ENCODE measurements around the gene EMX1. TPM values are rescaled to one million over a fixed set of nuclear protein-coding genes. Genes with fewer than 3 reads are reported as not detected.

Gene EMX1
- total and polyA plus RNA-seq, 4 experiments from 2014 or later: not detected

GRCh38 chr2:72961853-72962468, 44.6 kb downstream of the EMX1 start:
- no peaks in the 10 kb centered on the region for H3K4me1 ChIP-seq (ENCODE audit: insufficient read depth, low read length)
- Mint-ChIP-seq H3K27ac (no peak overlapping the region), H3K27me3 (no peaks in the 10 kb centered on the region), H3K4me1 (peaks cover 0 to 3% (median 0%) of the 10 kb centered on the region in 4 donors), H3K36me3 (no peaks in the 10 kb centered on the region), H3K9me3 (no peaks in the 10 kb centered on the region), H3K4me3 (no peak overlapping the region)
- no peaks in the 10 kb centered on the region for H3K9me3 ChIP-seq (ENCODE audit: control insufficient read depth in 1 of 2, low read length in 2 of 2)
- DNase-seq: no peak
- H3K36me3 ChIP-seq (ENCODE audit: insufficient read depth, low read length): no peaks in the 10 kb centered on the region
- no peak overlapping the region for H3K4me3 ChIP-seq (ENCODE audit: low read length in 2 of 2)
- CTCF ChIA-PET (ENCODE audit: partially characterized antibody): no interaction called here
- intact Hi-C loops (cut with micrococcal nuclease): no loop called here
- no peak overlapping the region for H3K27ac ChIP-seq (ENCODE audit: low read depth, low read length)
- POLR2A ChIA-PET (ENCODE audit: partially characterized antibody): no interaction called here
- H3K27me3 ChIP-seq (ENCODE audit: insufficient read depth, low read length): no peaks in the 10 kb centered on the region

GRCh38 chr2:72962911-72963310, 45.6 kb downstream of the EMX1 start:
- H3K27ac Mint-ChIP-seq: no peak overlapping the region
- no peak for DNase-seq
- no peak overlapping the region for H3K27ac ChIP-seq (ENCODE audit: low read depth, low read length)
- H3K4me3 ChIP-seq (ENCODE audit: low read length in 2 of 2): no peak overlapping the region
- H3K36me3 ChIP-seq (ENCODE audit: insufficient read depth, low read length): no peaks in the 10 kb centered on the region
- H3K27me3 Mint-ChIP-seq: no peaks in the 10 kb centered on the region
- H3K9me3 ChIP-seq (ENCODE audit: control insufficient read depth in 1 of 2, low read length in 2 of 2): no peaks in the 10 kb centered on the region
- no peaks in the 10 kb centered on the region for H3K9me3 Mint-ChIP-seq
- ChIA-PET POLR2A (ENCODE audit: partially characterized antibody) (no interaction called here), CTCF (ENCODE audit: partially characterized antibody) (no interaction called here)
- intact Hi-C loops (cut with micrococcal nuclease): no loop called here
- H3K36me3 Mint-ChIP-seq: no peaks in the 10 kb centered on the region
- no peaks in the 10 kb centered on the region for H3K4me1 Mint-ChIP-seq
- no peaks in the 10 kb centered on the region for H3K4me1 ChIP-seq (ENCODE audit: insufficient read depth, low read length)
- no peak overlapping the region for H3K4me3 Mint-ChIP-seq
- H3K27me3 ChIP-seq (ENCODE audit: insufficient read depth, low read length): no peaks in the 10 kb centered on the region

GRCh38 chr2:72963423-72964145, 46.3 kb downstream of the EMX1 start:
- Histone ChIP-seq H3K4me3 (ENCODE audit: low read length in 2 of 2) (no peak overlapping the region), H3K9me3 (ENCODE audit: control insufficient read depth in 1 of 2, low read length in 2 of 2) (no peaks in the 10 kb centered on the region), H3K27ac (ENCODE audit: low read depth, low read length) (no peak overlapping the region), H3K27me3 (ENCODE audit: insufficient read depth, low read length) (no peaks in the 10 kb centered on the region), H3K36me3 (ENCODE audit: insufficient read depth, low read length) (no peaks in the 10 kb centered on the region), H3K4me1 (ENCODE audit: insufficient read depth, low read length) (no peaks in the 10 kb centered on the region)
- Mint-ChIP-seq H3K27me3 (no peaks in the 10 kb centered on the region), H3K27ac (peak overlapping the region in 1 of 7 donors; percentile 35), H3K4me3 (no peak overlapping the region), H3K4me1 (no peaks in the 10 kb centered on the region), H3K36me3 (no peaks in the 10 kb centered on the region), H3K9me3 (no peaks in the 10 kb centered on the region)
- intact Hi-C loops (cut with micrococcal nuclease): no loop called here
- ChIA-PET POLR2A (ENCODE audit: partially characterized antibody) (no interaction called here), CTCF (ENCODE audit: partially characterized antibody) (interaction anchor here (1.1 kb wide), 1 partner anchor 11 kb away, joined by 3 read pairs; no protein-coding TSS in a partner anchor)
- DNase-seq: no peak

GRCh38 chr2:72964146-72964525, 46.8 kb downstream of the EMX1 start:
- H3K9me3 ChIP-seq (ENCODE audit: control insufficient read depth in 1 of 2, low read length in 2 of 2): no peaks in the 10 kb centered on the region
- no peak for DNase-seq
- Mint-ChIP-seq H3K27ac (no peak overlapping the region), H3K4me1 (no peaks in the 10 kb centered on the region), H3K9me3 (no peaks in the 10 kb centered on the region), H3K36me3 (no peaks in the 10 kb centered on the region), H3K4me3 (no peak overlapping the region), H3K27me3 (no peaks in the 10 kb centered on the region)
- H3K4me3 ChIP-seq (ENCODE audit: low read length in 2 of 2): no peak overlapping the region
- CTCF ChIA-PET (ENCODE audit: partially characterized antibody): interaction anchor here (1.1 kb wide), 1 partner anchor 10 kb away, joined by 3 read pairs; no protein-coding TSS in a partner anchor
- intact Hi-C loops (cut with micrococcal nuclease): no loop called here
- H3K36me3 ChIP-seq (ENCODE audit: insufficient read depth, low read length): no peaks in the 10 kb centered on the region
- POLR2A ChIA-PET (ENCODE audit: partially characterized antibody): no interaction called here
- H3K27ac ChIP-seq (ENCODE audit: low read depth, low read length): no peak overlapping the region
- H3K4me1 ChIP-seq (ENCODE audit: insufficient read depth, low read length): no peaks in the 10 kb centered on the region
- no peaks in the 10 kb centered on the region for H3K27me3 ChIP-seq (ENCODE audit: insufficient read depth, low read length)

GRCh38 chr2:72965016-72965415, 47.7 kb downstream of the EMX1 start:
- POLR2A ChIA-PET (ENCODE audit: partially characterized antibody): no interaction called here
- no peaks in the 10 kb centered on the region for H3K36me3 Mint-ChIP-seq
- Histone ChIP-seq H3K4me1 (ENCODE audit: insufficient read depth, low read length) (no peaks in the 10 kb centered on the region), H3K9me3 (ENCODE audit: control insufficient read depth in 1 of 2, low read length in 2 of 2) (no peaks in the 10 kb centered on the region), H3K27ac (ENCODE audit: low read depth, low read length) (no peak overlapping the region), H3K27me3 (ENCODE audit: insufficient read depth, low read length) (no peaks in the 10 kb centered on the region), H3K4me3 (ENCODE audit: low read length in 2 of 2) (no peak overlapping the region), H3K36me3 (ENCODE audit: insufficient read depth, low read length) (no peaks in the 10 kb centered on the region)
- CTCF ChIA-PET (ENCODE audit: partially characterized antibody): interaction anchor here (1.4 kb wide), 1 partner anchor 9 kb away, joined by 4 read pairs; no protein-coding TSS in a partner anchor
- H3K27me3 Mint-ChIP-seq: no peaks in the 10 kb centered on the region
- H3K4me3 Mint-ChIP-seq: no peak overlapping the region
- H3K27ac Mint-ChIP-seq: no peak overlapping the region
- no peaks in the 10 kb centered on the region for H3K4me1 Mint-ChIP-seq
- DNase-seq: no peak
- intact Hi-C loops (cut with micrococcal nuclease): no loop called here
- H3K9me3 Mint-ChIP-seq: no peaks in the 10 kb centered on the region

GRCh38 chr2:72965770-72966450, 48.6 kb downstream of the EMX1 start:
- no peak overlapping the region for H3K27ac Mint-ChIP-seq

GRCh38 chr2:72968286-72968685, 51.0 kb downstream of the EMX1 start:
- Histone ChIP-seq H3K4me1 (ENCODE audit: insufficient read depth, low read length) (no peaks in the 10 kb centered on the region), H3K4me3 (ENCODE audit: low read length in 2 of 2) (no peak overlapping the region), H3K9me3 (ENCODE audit: control insufficient read depth in 1 of 2, low read length in 2 of 2) (no peaks in the 10 kb centered on the region), H3K27ac (ENCODE audit: low read depth, low read length) (no peak overlapping the region), H3K36me3 (ENCODE audit: insufficient read depth, low read length) (no peaks in the 10 kb centered on the region), H3K27me3 (ENCODE audit: insufficient read depth, low read length) (no peaks in the 10 kb centered on the region)
- H3K4me3 Mint-ChIP-seq: no peak overlapping the region
- intact Hi-C loops (cut with micrococcal nuclease): no loop called here
- ChIA-PET POLR2A (ENCODE audit: partially characterized antibody) (no interaction called here), CTCF (ENCODE audit: partially characterized antibody) (no interaction called here)
- no peaks in the 10 kb centered on the region for H3K9me3 Mint-ChIP-seq
- no peaks in the 10 kb centered on the region for H3K4me1 Mint-ChIP-seq
- no peaks in the 10 kb centered on the region for H3K36me3 Mint-ChIP-seq
- DNase-seq: no peak
- no peak overlapping the region for H3K27ac Mint-ChIP-seq
- H3K27me3 Mint-ChIP-seq: no peaks in the 10 kb centered on the region

More at GRCh38 chr2:72965770-72966450, 48.6 kb downstream of the EMX1 start:
- ChIA-PET CTCF (ENCODE audit: partially characterized antibody) (interaction anchor here (1.4 kb wide), 1 partner anchor 8 kb away, joined by 4 read pairs; no protein-coding TSS in a partner anchor), POLR2A (ENCODE audit: partially characterized antibody) (no interaction called here)
- H3K27me3 Mint-ChIP-seq: no peaks in the 10 kb centered on the region
- Histone ChIP-seq H3K4me1 (ENCODE audit: insufficient read depth, low read length) (no peaks in the 10 kb centered on the region), H3K4me3 (ENCODE audit: low read length in 2 of 2) (no peak overlapping the region), H3K27ac (ENCODE audit: low read depth, low read length) (no peak overlapping the region), H3K27me3 (ENCODE audit: insufficient read depth, low read length) (no peaks in the 10 kb centered on the region), H3K36me3 (ENCODE audit: insufficient read depth, low read length) (no peaks in the 10 kb centered on the region), H3K9me3 (ENCODE audit: control insufficient read depth in 1 of 2, low read length in 2 of 2) (no peaks in the 10 kb centered on the region)
- H3K4me1 Mint-ChIP-seq: no peaks in the 10 kb centered on the region
- no peak overlapping the region for H3K4me3 Mint-ChIP-seq
- H3K36me3 Mint-ChIP-seq: no peaks in the 10 kb centered on the region
- H3K9me3 Mint-ChIP-seq: no peaks in the 10 kb centered on the region
- intact Hi-C loops (cut with micrococcal nuclease): no loop called here
- DNase-seq: no peak
